SHP77 (cell line): ENCODE data around the gene SH2D1B.

Source experiments
- DNase-seq, 2 experiments: peaks; one replicate each; lab custom pipeline; 2025; lab: John Stamatoyannopoulos, UW

Gene SH2D1B

GRCh38 chr1:162381941-162382750 lies 29.8 kb downstream of the SH2D1B start:
- DNase-seq = no peak

- no peak for DNase-seq
Observed at GRCh38 chr1:162381383-162381782, 30.6 kb downstream of the SH2D1B start, which contains the start of gene C1orf226. C1orf226 (plus strand) TSS chr1:162381728; CDS start chr1:162381902, 174 bp downstream.

- no peak for DNase-seq
Observed at GRCh38 chr1:162380061-162380846, 31.7 kb downstream of the SH2D1B start.

GRCh38 chr1:162376691-162377090 lies 35.2 kb downstream of the SH2D1B start, which contains the start of gene SPATA46:
SPATA46 (minus strand) TSS chr1:162376854; CDS start chr1:162376790, 64 bp downstream.
- DNase-seq = no peak

- DNase-seq = no peak
Observed at GRCh38 chr1:162375463-162375862, 36.5 kb downstream of the SH2D1B start.

- DNase-seq = no peak
Observed at GRCh38 chr1:162374406-162374805, 37.5 kb downstream of the SH2D1B start.

- DNase-seq = no peak
Observed at GRCh38 chr1:162373541-162374260, 38.2 kb downstream of the SH2D1B start.

- DNase-seq = no peak
Observed at GRCh38 chr1:162373072-162373427, 38.9 kb downstream of the SH2D1B start.

- DNase-seq = no peak
Observed at GRCh38 chr1:162372159-162373071, 39.5 kb downstream of the SH2D1B start.

GRCh38 chr1:162371611-162372010 lies 40.3 kb downstream of the SH2D1B start:
- DNase-seq = no peak

GRCh38 chr1:162370721-162371120 lies 41.2 kb downstream of the SH2D1B start:
- DNase-seq = no peak

- no peak for DNase-seq
Observed at GRCh38 chr1:162370161-162370560, 41.8 kb downstream of the SH2D1B start.

GRCh38 chr1:162369571-162369970 lies 42.4 kb downstream of the SH2D1B start:
- no peak for DNase-seq

- DNase-seq = no peak
Observed at GRCh38 chr1:162368451-162368850, 43.5 kb downstream of the SH2D1B start.

- no peak for DNase-seq
Observed at GRCh38 chr1:162367772-162368171, 44.2 kb downstream of the SH2D1B start.

- no peak for DNase-seq
Observed at GRCh38 chr1:162367073-162367472, 44.9 kb downstream of the SH2D1B start.

GRCh38 chr1:162366671-162367070 lies 45.3 kb downstream of the SH2D1B start:
- DNase-seq = no peak

- DNase-seq = no peak
Observed at GRCh38 chr1:162366149-162366548, 45.8 kb downstream of the SH2D1B start.

GRCh38 chr1:162365284-162366020 lies 46.5 kb downstream of the SH2D1B start:
- no peak for DNase-seq

- DNase-seq = no peak
Observed at GRCh38 chr1:162364498-162364897, 47.4 kb downstream of the SH2D1B start.

- DNase-seq = no peak
Observed at GRCh38 chr1:162363823-162364222, 48.1 kb downstream of the SH2D1B start.
